Suprapubic skin (tissue), 3 donors: ENCODE measurements around the gene WDR91.

Experiments used
- CTCF ChIP-seq, 2 donors: fragments of 200-600 bp in 1 of 2; fragments of 450-650 bp in 1 of 2; sonication (generic) in 1 of 2; IDR thresholded peaks; one replicate each; pipeline ENCODE4 v1.5.1; 2016 to 2019; ENCODE audit warnings: antibody characterized with exemption in 2 of 2, mild to moderate bottlenecking in 1 of 2, moderate library complexity in 1 of 2
- POLR2A ChIP-seq, 2 donors: fragments of 450-650 bp; IDR thresholded peaks; one replicate each; pipeline ENCODE4 v1.6.1; 2017; ENCODE audit warnings: antibody characterized with exemption in 2 of 2, mild to moderate bottlenecking in 2 of 2, moderate library complexity in 2 of 2

GRCh38 chr7:135180122-135180521 lies 31.2 kb downstream of the WDR91 start:
- TF ChIP-seq CTCF (IDR thresholded peaks at IDR 0.05) (no peak), POLR2A (IDR thresholded peaks at IDR 0.05) (no peak)
